ENCODE results near the gene PRKCB. TPM values are rescaled to one million over a fixed set of nuclear protein-coding genes. Genes with fewer than 3 reads are reported as not detected.

PRKCB gene
- polyA plus RNA-seq, 3 donors, result 4.1 to 5.4 (median 4.2) TPM

GRCh38 chr16:23858542-23858941 lies 22.8 kb downstream of the PRKCB start:
- no peak for DNase-seq (ENCODE audit: extremely low read depth in 1 of 11, low read depth in 9 of 11, low spot score in 4 of 11)

- DNase-seq (ENCODE audit: extremely low read depth in 1 of 11, low read depth in 9 of 11, low spot score in 4 of 11), result no peak
Measured at GRCh38 chr16:23859713-23860269, 24.0 kb downstream of the PRKCB start.

- no peak for DNase-seq (ENCODE audit: extremely low read depth in 1 of 11, low read depth in 9 of 11, low spot score in 4 of 11)
Measured at GRCh38 chr16:23861874-23862273, 26.1 kb downstream of the PRKCB start.

GRCh38 chr16:23862556-23862955 lies 26.8 kb downstream of the PRKCB start:
- no peak for DNase-seq (ENCODE audit: extremely low read depth in 1 of 11, low read depth in 9 of 11, low spot score in 4 of 11)

GRCh38 chr16:23863511-23864422 lies 28.0 kb downstream of the PRKCB start:
- no peak for DNase-seq (ENCODE audit: extremely low read depth in 1 of 11, low read depth in 9 of 11, low spot score in 4 of 11)

GRCh38 chr16:23865853-23866252 lies 30.1 kb downstream of the PRKCB start:
- no peak for DNase-seq (ENCODE audit: extremely low read depth in 1 of 11, low read depth in 9 of 11, low spot score in 4 of 11)

GRCh38 chr16:23866621-23867020 lies 30.8 kb downstream of the PRKCB start:
- no peak for DNase-seq (ENCODE audit: extremely low read depth in 1 of 11, low read depth in 9 of 11, low spot score in 4 of 11)

GRCh38 chr16:23867566-23867965 lies 31.8 kb downstream of the PRKCB start:
- DNase-seq (ENCODE audit: extremely low read depth in 1 of 11, low read depth in 9 of 11, low spot score in 4 of 11), result no peak

GRCh38 chr16:23868136-23868535 lies 32.4 kb downstream of the PRKCB start:
- DNase-seq (ENCODE audit: extremely low read depth in 1 of 11, low read depth in 9 of 11, low spot score in 4 of 11), result no peak

GRCh38 chr16:23869052-23869451 lies 33.3 kb downstream of the PRKCB start:
- no peak for DNase-seq (ENCODE audit: extremely low read depth in 1 of 11, low read depth in 9 of 11, low spot score in 4 of 11)

GRCh38 chr16:23871924-23872323 lies 36.1 kb downstream of the PRKCB start:
- no peak for DNase-seq (ENCODE audit: extremely low read depth in 1 of 11, low read depth in 9 of 11, low spot score in 4 of 11)

GRCh38 chr16:23874613-23875294 lies 39.0 kb downstream of the PRKCB start:
- DNase-seq (ENCODE audit: extremely low read depth in 1 of 11, low read depth in 9 of 11, low spot score in 4 of 11), result no peak

- DNase-seq (ENCODE audit: extremely low read depth in 1 of 11, low read depth in 9 of 11, low spot score in 4 of 11), result no peak
Measured at GRCh38 chr16:23876256-23876896, 40.6 kb downstream of the PRKCB start.

GRCh38 chr16:23877107-23878070 lies 41.6 kb downstream of the PRKCB start:
- DNase-seq (ENCODE audit: extremely low read depth in 1 of 11, low read depth in 9 of 11, low spot score in 4 of 11), result no peak

- no peak for DNase-seq (ENCODE audit: extremely low read depth in 1 of 11, low read depth in 9 of 11, low spot score in 4 of 11)
Measured at GRCh38 chr16:23879735-23880373, 44.1 kb downstream of the PRKCB start.

GRCh38 chr16:23889189-23889588 lies 53.4 kb downstream of the PRKCB start:
- no peak for DNase-seq (ENCODE audit: extremely low read depth in 1 of 11, low read depth in 9 of 11, low spot score in 4 of 11)

GRCh38 chr16:23893986-23894385 lies 58.2 kb downstream of the PRKCB start:
- DNase-seq (ENCODE audit: extremely low read depth in 1 of 11, low read depth in 9 of 11, low spot score in 4 of 11), result no peak

GRCh38 chr16:23895052-23895451 lies 59.3 kb downstream of the PRKCB start:
- no peak for DNase-seq (ENCODE audit: extremely low read depth in 1 of 11, low read depth in 9 of 11, low spot score in 4 of 11)

Data from renal cortex interstitium (tissue), 11 donors.